Measurements from ENCODE around the gene LRRC73.
A peak's percentile ranks its signal among the peaks of the same experiment; 100 is the strongest.
"Not testable (repeated sequence)": the region's sequence is repeated elsewhere in the genome, so short reads cannot be mapped to it uniquely, and the experiment has no call there.

LRRC73 gene

GRCh38 chr6:43493230-43493629 lies 16.9 kb downstream of the LRRC73 start:
- no peak for DNase-seq (ENCODE audit: low read depth)

DNA sequence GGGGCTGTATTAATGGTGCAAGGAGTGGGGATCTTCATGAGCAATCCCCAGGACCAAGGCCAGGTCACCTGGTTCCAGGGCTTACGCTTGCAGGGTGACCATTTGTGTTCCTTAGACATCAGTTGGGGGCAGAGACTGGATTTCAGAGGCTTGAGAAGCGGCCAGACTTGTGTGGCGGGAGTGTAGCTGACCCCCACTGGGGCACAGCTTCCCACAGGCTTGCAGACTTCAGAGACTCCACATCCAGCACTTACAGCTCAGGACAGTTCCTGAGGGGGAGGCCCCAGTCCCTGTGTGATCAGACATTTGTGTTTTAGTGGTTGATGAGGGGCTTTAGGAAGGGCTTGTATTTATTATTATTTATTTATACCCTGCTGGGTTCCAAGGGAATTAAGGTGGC lies 17.5 kb downstream of the LRRC73 start:
- no peak for DNase-seq (ENCODE audit: low read depth)

- no peak for DNase-seq (ENCODE audit: low read depth)
Measured at GRCh38 chr6:43491750-43492661, 18.1 kb downstream of the LRRC73 start.

DNA sequence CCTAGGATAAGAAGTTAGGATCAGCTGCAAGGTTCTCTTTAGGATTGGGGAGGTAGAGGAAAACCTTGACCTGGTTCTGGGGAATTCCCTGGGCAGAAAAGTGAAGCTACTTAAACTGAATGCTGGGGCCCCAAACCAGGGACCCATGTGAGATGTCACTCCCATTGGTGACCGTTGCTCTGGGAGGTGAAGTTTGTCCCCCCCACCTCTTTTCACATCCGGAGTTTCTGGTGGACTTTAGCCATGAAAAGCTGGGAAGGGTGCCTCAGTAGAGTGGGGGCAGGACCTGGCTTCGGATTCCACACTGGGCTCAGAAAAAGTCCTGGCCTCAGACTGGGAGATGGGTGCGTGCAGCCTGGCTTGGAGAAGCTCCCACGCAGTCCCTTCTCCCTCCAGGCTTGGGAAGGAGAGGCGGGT lies 19.6 kb downstream of the LRRC73 start:
- DNase-seq (ENCODE audit: low read depth): no peak

GRCh38 chr6:43489277-43490072 lies 20.7 kb downstream of the LRRC73 start:
- no peak for DNase-seq (ENCODE audit: low read depth)

DNA sequence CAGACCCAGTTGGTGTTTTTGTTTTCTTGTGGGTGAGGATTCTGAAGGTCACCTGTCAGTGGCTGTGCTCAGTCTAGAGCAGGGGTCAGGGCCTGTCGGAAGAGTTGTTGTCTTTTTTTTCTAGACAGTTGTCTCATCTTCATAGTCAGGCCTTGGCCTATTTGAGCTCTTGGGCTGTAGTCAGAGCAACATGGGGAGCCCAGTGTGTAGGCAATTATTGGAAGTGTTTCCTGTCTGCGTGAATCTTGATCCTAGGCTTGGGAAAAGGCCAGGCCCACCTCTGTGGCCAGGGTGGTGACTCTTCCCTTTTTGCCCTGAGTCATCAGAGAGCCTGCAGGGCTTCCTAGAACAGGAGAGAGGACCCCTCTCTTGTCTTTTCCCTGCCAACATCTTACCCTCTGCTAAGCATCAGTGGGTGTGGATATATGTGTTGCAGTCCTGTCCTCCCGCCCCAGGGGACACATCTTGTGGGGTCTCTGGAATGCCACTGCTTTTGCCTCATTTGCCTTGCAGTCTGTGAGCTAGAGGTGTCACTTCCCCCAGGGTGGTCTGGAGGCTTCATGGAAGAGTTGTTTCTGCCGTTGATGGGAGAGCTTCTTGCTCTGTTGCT lies 21.4 kb downstream of the LRRC73 start:
- no peak for DNase-seq (ENCODE audit: low read depth)

- DNase-seq (ENCODE audit: low read depth): no peak
Measured at GRCh38 chr6:43481591-43482236, 28.4 kb downstream of the LRRC73 start.

DNA sequence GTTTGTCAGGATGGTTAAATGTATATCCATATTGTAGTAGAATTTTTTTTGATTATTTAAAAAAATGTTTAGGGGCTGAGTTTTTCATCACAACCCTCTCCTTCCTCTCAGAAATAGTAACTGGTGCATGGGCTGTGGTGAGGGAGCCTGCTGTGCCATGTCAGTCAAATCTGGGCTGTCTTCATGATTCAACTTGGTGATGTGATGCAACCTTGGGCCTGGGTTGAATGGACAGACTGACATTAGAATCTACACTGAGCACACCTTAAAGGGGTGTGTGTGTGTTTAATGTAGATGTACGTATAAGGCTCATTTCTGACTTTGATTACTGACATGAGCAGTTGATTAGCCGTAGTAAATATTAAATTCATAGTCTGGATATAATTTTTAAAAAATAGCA lies 29.1 kb downstream of the LRRC73 start:
- DNase-seq (ENCODE audit: low read depth): no peak

DNA sequence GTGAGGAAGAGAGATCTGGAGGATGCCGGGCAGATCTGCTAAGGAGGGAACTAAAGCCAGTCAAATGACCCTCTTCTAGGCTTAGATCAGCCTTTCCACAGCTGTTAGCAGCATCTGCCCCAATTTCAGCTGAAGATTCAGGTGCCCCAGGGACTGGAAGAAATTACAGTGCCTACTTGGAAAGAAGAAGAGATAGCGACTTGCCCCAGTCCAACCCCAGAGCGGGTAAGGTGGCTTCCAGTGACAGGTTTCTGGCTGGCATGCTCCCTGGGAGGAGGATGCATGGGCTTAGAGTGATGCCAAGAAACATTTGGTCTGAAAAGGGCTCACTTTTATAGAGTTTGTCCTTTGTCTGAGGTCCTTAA lies 32.2 kb downstream of the LRRC73 start:
- no peak for DNase-seq (ENCODE audit: low read depth)

DNA sequence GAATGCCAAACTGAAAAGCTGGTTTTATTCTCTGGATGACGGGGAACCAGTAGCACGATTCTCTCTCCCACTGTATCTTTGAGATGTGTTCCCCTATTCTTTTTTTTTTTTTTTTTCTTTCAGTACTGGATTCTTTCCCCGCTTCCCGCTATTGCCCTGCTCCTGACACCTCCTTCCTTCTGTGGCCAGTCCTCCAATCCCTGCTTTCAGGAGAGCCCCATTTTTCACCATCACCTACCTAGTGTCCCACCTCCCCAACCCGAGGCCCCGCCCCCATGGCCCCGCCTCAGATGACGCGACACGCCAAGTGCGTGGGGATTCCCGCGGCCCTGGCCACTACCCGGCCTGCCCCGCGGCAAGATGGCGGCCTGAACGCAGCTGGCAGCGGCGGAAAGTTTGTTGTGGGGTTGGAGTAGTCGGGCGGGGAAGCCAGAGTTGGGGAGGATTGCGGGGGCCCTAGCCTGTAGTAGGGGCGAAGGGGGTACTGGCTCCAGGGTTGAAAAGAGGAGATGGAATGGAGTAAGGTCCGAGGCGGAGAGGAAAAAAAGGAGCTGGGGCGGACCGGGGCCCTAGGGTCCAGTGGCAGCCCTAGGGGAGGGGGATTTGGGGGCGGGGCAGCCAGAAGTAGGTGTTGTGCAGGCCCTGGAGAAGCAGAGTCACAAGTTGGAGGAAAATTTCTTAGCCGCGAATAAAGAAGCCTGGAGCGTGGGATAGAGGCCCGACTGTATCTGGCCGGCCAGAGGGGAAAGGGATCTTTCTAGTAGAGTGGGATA lies 32.7 kb downstream of the LRRC73 start, which contains the start of gene TJAP1:
TJAP1 (plus strand) TSS at position 336 of the 773 bp plus-strand sequence. CDS start 21,432 bp downstream, outside the sequence.
- DNase-seq (ENCODE audit: low read depth): peak; percentile 93

DNA sequence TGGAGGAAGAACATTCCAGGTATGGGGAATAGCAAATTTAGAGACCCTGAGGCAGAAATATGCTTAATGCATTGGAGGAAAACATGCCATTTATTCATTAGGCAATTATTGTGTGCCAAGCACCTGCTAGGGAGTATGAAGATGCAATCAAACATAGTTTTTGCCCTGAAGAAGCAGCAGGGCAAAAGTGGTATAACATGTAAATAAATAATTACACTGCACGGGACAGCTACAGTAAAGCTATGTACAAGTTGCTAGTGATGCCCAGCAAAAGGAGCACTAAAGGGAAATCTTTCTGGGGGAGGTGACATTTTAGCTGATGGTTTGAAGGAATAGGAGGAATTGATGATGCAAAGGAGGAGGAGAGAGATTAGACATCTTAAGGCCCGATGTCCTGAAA lies 33.4 kb downstream of the LRRC73 start:
- no peak for DNase-seq (ENCODE audit: low read depth)

DNA sequence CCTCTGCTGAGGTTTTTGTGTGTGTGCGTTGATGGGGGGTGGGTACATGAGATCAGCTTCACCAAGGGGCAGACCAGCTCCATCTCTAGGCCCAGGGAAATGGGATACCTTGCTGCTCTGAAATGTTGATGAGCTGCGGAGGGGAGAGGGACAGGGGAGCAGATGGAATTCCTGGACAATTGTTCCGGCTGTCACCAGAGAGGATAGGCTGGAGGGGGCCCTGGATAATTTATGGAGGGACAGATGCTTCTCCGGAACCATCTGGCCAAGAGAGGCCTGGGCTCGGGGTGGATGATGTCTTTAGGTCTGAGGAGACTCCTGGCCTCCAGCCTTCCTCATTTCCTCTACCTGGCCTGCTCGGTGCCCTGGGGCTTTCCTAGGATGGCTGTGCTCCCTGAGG lies 34.6 kb downstream of the LRRC73 start:
- no peak for DNase-seq (ENCODE audit: low read depth)

DNA sequence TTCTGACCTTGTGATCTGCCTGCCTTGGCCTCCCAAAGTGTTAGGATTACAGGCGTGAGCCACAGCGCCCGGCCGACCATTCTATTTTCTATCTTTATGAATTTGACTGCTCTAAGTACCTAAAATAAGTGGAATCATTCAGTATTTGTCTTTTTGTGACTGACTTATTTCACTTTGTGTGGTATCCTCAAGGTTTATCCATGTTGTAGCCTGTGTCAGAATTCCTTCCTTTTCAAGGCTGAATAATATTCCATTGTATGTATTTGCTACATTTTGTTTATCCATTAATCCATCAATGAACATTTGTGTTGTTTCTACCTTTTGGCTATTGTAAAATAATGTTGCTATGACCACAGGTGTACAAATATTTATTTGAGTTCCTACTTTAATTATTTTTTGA lies 37.6 kb downstream of the LRRC73 start:
- DNase-seq (ENCODE audit: low read depth): no peak

DNA sequence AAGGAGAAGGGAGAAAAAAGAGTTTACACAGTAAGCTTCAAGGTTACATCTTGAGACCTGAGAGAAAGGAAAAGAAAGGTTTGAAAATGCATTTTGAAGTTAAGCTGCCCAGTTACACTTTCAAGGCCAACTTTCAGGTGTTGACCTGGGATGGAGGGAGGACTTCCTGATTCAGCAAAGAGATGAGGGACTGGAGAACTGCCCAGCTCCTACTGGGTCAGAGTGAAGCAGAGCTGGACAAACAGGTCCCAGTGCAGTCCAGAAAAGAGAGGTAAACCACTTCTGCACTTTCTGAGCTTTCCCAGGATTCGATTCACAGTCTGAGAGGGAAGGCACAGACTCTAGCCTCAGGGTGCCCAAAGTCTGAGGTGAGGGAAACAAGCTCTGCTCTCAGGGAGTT lies 38.7 kb downstream of the LRRC73 start:
- no peak for DNase-seq (ENCODE audit: low read depth)

- no peak for DNase-seq (ENCODE audit: low read depth)
Measured at GRCh38 chr6:43469947-43470346, 40.2 kb downstream of the LRRC73 start.

GRCh38 chr6:43468748-43469681 lies 41.1 kb downstream of the LRRC73 start:
- DNase-seq (ENCODE audit: low read depth): no peak

DNA sequence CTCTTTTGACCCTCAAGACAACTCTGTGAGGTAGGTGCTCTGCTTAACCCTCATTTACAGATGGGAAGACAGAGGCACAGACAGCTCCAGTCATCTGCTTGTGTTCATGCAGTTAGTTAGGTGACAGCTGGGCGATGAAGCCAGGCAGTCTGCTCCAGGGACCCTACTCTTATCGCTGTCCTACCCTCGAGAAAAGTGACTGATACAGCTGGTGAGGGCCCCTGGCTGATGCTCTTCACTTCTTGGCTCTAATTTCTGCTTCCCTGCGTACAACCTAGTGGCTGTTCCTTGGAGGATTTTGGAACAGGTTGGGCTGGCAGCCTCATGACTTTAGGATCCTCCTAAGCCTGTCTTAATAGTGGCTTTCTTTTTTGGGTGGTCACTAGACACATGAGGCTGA lies 41.9 kb downstream of the LRRC73 start:
- no peak for DNase-seq (ENCODE audit: low read depth)

DNA sequence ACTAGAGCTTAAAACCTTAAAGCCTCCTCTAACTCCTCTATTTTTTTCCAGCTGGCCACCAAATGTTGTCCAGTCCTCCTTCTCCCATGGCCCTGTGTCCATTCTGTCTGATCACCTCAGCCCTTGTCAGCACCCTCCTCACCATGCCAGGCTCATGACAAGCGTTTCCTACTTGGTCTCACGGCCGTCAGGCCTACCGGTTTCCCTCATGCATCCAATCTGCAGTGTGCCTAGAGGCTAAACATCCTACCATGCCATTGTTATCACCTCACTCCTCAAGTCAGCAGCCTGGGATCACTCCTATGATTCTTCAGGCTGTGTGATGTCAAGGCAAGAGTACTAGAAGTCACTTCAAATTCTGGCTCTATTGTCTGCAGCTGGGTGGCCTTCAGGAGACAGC lies 42.4 kb downstream of the LRRC73 start:
- no peak for DNase-seq (ENCODE audit: low read depth)

DNA sequence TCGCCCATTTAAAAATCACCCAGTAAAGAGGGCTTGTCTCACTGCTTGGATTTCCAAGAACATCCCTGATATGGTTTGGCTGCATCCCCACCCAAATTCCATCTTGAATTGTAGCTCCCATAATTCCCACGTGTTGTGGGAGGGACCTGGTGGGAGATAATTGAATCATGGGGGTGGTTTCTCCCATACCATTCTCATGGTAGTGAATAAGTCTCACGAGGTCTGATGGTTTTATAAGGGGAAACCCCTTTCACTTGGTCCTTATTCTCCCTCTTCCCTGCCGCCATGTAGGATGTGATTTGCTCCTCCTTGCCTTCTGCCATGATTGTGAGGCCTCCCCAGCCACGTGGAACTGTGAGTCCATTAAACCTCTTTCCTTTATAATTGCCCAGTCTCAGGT lies 42.9 kb downstream of the LRRC73 start:
- DNase-seq (ENCODE audit: low read depth): not testable (repeated sequence)

GRCh38 chr6:43465948-43466347 lies 44.2 kb downstream of the LRRC73 start:
- no peak for DNase-seq (ENCODE audit: low read depth)
